Chondrocyte (in vitro differentiated cells): Measurements from ENCODE around the gene IGSF5. TPM values are rescaled to one million over a fixed set of nuclear protein-coding genes. Genes with fewer than 3 reads are reported as not detected.
A peak's percentile ranks its signal among the peaks of the same experiment; 100 is the strongest.

Source experiments
- DNase-seq: peaks from one replicate; pipeline ENCODE4 v3.0.0; 2021; ENCODE audit warnings: mixed read lengths, low spot score
- H3K27ac Mint-ChIP-seq: one replicate; pipeline ENCODE4 v1.8.0; 2021; ENCODE audit warnings: mild to moderate bottlenecking, moderate library complexity, mixed read lengths; ENCODE audit not compliant: unreplicated experiment
- H3K27me3 Mint-ChIP-seq: 2 replicates; pipeline ENCODE4 v1.8.0; 2021; ENCODE audit warnings: low read depth, mixed read lengths
- H3K36me3 Mint-ChIP-seq: 2 replicates; pipeline ENCODE4 v1.8.0; 2021; ENCODE audit warnings: low read depth, mixed read lengths
- H3K4me1 Mint-ChIP-seq: 2 replicates; pipeline ENCODE4 v1.8.0; 2021; ENCODE audit warnings: low read depth, mild to moderate bottlenecking, mixed read lengths
- H3K4me3 Mint-ChIP-seq: one replicate; pipeline ENCODE4 v1.8.0; 2021; ENCODE audit warnings: mild to moderate bottlenecking, moderate library complexity, mixed read lengths; ENCODE audit not compliant: unreplicated experiment
- H3K9me3 Mint-ChIP-seq: 2 replicates; pipeline ENCODE4 v1.8.0; 2021; ENCODE audit warnings: low read depth, mixed read lengths
- CTCF ChIP-seq: fragments of 200-600 bp; sonication (generic); IDR thresholded peaks from 2 replicates; pipeline ENCODE4 v1.5.0; 2021; ENCODE audit warnings: antibody characterized with exemption, mild to moderate bottlenecking, moderate library complexity
- total RNA-seq: library from RNA; stranded (reverse); gene quantifications from 3 replicates; pipeline ENCODE4 v1.2.1, GENCODE V29; 2021

The IGSF5 gene
- total RNA-seq, 1 donor from 2014 or later = not detected

DNA sequence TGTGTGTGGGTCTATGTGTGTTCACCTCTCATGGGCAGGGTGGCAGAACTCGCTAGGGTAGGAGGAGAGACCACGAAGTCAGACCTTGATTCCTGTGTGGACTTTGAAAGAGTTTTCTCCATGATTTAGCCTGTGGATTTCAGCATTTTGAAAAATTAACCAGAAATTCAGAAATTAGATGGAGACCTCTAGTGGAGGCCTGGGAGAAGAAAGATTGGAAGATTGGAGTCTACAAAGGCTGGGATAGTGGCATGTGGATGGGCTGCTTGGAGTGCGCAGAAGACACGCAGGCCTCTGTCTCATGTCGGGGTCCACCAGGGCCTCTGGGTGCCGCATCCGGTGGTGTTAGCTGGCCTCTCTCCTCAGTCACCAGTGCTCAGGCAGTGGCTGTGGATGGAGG is 18.9 kb upstream of the IGSF5 start:
- Mint-ChIP-seq H3K4me1 (peaks cover 3% of the 10 kb centered on the region), H3K36me3 (no peaks in the 10 kb centered on the region), H3K27ac (no peak overlapping the region), H3K9me3 (peaks cover 2% of the 10 kb centered on the region), H3K4me3 (no peak overlapping the region), H3K27me3 (peaks cover 22% of the 10 kb centered on the region)
- peak; percentile 62 for TF ChIP-seq CTCF
- DNase-seq = no peak

DNA sequence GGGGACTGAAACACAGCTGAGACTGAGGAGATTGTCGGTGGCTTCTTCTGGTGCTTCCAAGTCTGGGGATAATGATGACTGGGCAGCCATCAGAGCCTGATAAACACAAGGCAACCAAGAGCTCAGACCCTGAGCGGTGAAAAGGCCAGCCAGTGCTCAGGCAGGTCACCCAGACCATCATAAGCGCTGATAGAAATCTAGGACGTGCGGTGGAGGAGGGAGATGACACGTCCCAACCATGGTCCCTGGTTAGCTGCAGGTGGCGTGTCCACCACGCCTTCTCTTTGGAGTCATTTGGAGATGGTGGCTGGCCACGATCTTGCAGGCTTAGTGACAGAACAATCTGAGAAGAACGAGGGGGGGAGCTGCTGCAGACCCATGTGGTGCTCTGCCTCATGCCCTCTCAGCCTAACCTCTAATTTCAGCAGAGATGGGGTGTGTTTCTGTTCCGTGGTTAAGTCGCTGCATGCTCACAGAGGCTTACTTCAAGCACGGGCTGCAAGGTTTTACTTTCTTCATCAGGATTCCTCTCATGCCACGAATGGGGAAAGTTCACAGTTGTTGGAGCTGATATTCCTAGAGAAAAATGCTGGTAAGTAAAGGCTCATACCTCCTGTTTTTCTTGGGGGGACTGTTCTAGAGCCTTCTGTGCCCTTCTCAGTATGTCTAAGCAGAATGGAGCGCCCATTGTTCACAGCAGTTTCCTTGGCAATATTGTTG is 17.4 kb upstream of the IGSF5 start:
- no peak for TF ChIP-seq CTCF
- Mint-ChIP-seq H3K9me3 (peaks cover 2% of the 10 kb centered on the region), H3K4me1 (peaks cover 3% of the 10 kb centered on the region), H3K27ac (no peak overlapping the region), H3K27me3 (peaks cover 17% of the 10 kb centered on the region), H3K4me3 (no peak overlapping the region), H3K36me3 (no peaks in the 10 kb centered on the region)
- no peak for DNase-seq

GRCh38 chr21:39728341-39728740 is 16.6 kb upstream of the IGSF5 start:
- TF ChIP-seq CTCF = no peak
- no peak overlapping the region for H3K27ac Mint-ChIP-seq
- no peak for DNase-seq
- H3K4me3 Mint-ChIP-seq = no peak overlapping the region
- peaks cover 3% of the 10 kb centered on the region for H3K4me1 Mint-ChIP-seq
- peaks cover 2% of the 10 kb centered on the region for H3K9me3 Mint-ChIP-seq
- no peaks in the 10 kb centered on the region for H3K36me3 Mint-ChIP-seq
- peaks cover 13% of the 10 kb centered on the region for H3K27me3 Mint-ChIP-seq

DNA sequence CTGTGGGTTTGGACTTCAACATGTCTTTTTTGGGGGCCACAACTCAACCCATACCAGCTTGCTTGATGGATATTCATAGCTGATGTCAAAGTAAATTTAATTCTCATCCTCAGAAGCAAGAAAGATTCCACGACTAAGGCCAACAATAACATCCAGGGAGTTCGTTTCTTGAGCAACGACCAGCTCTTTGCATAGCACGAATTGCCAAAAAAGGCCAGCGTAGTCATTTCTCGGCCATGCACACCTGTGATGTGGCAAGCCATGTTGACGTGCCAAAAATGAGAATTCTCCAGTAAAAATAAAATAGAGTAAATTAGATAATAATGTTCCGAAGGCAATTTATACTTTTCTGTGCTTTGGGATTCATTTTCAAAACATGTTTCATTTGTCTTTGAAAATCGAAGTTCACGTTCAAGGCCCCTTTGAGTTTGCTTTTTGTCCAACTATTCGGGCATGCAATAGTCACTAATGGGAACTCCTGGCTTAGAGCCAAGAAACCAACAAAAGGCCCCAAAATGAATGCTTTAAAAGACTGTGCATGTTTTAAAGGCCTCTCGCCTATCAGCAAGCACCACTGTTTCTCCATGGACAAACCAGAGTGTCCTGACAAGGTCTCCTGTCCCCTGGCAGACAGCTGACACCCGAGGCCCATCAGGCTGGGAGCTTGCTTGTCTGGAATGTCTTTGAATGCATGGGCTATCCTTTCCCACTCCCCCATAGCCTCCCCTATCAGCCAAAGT is 14.4 kb upstream of the IGSF5 start:
- H3K4me1 Mint-ChIP-seq = peaks cover 3% of the 10 kb centered on the region
- no peak for DNase-seq
- H3K27me3 Mint-ChIP-seq = peaks cover 6% of the 10 kb centered on the region
- no peaks in the 10 kb centered on the region for H3K36me3 Mint-ChIP-seq
- no peak overlapping the region for H3K4me3 Mint-ChIP-seq
- H3K27ac Mint-ChIP-seq = no peak overlapping the region
- no peaks in the 10 kb centered on the region for H3K9me3 Mint-ChIP-seq
- TF ChIP-seq CTCF = no peak

DNA sequence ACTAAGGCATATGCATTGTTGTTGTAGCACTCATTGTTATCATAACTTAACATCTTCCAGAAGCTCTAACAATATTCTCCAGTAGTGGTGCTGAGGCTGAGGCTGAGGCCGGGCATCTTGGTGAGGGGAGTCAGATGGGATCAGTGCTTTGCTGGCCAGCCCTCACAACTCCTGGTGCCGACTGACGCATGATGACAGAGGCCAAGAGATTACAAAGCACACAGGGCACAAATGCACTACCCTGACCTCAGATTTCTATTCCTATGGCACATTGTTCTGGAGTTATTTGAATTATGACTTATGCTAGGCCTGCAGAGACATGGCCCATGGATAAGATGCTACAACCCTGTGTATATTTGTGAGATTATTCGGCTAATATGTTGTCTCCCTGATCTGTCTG is 8.3 kb upstream of the IGSF5 start:
- no peak for TF ChIP-seq CTCF
- Mint-ChIP-seq H3K9me3 (no peaks in the 10 kb centered on the region), H3K27me3 (no peaks in the 10 kb centered on the region), H3K4me1 (no peaks in the 10 kb centered on the region), H3K36me3 (no peaks in the 10 kb centered on the region), H3K4me3 (no peak overlapping the region), H3K27ac (no peak overlapping the region)
- DNase-seq = no peak
